Muscle layer of duodenum (tissue), 2 donors: ENCODE data around the gene MAS1L.
"Not testable (repeated sequence)": the region's sequence is repeated elsewhere in the genome, so short reads cannot be mapped to it uniquely, and the experiment has no call there.

Experiments used
- H3K27ac ChIP-seq: one replicate; pipeline ENCODE4 v1.7.0; 2013; ENCODE audit warnings: mild to moderate bottlenecking, low read length
- H3K27me3 ChIP-seq: one replicate; pipeline ENCODE4 v1.7.0; 2013; ENCODE audit warnings: low read depth, mild to moderate bottlenecking, control low read depth, low read length
- H3K36me3 ChIP-seq, 2 donors: one replicate each; pipeline ENCODE4 v1.7.0; 2013; ENCODE audit warnings: low read length in 2 of 2, control low read depth in 1 of 2, mild to moderate bottlenecking in 1 of 2; ENCODE audit not compliant: insufficient read depth in 2 of 2, control insufficient read depth in 1 of 2
- H3K4me1 ChIP-seq, 2 donors: one replicate each; pipeline ENCODE4 v1.7.0; 2013; ENCODE audit warnings: low read length in 2 of 2, mild to moderate bottlenecking in 2 of 2, control low read depth in 1 of 2, moderate library complexity in 1 of 2; ENCODE audit not compliant: insufficient read depth in 2 of 2, control insufficient read depth in 1 of 2
- H3K4me3 ChIP-seq, 2 donors: one replicate each; pipeline ENCODE4 v1.7.0; 2013; ENCODE audit warnings: low read length in 2 of 2, low read depth in 1 of 2, mild to moderate bottlenecking in 1 of 2
- H3K9me3 ChIP-seq, 2 donors: one replicate each; pipeline ENCODE4 v1.7.0; 2013; ENCODE audit warnings: low read length in 2 of 2, control low read depth in 1 of 2, mild to moderate bottlenecking in 1 of 2; ENCODE audit not compliant: control insufficient read depth in 1 of 2
- donor health status: healthy.

The MAS1L gene

GRCh38 chr6:29447670-29448069 is 40.1 kb downstream of the MAS1L start:
- no peaks in the 10 kb centered on the region for H3K27me3 ChIP-seq
- H3K36me3 ChIP-seq = no peaks in the 10 kb centered on the region
- H3K4me3 ChIP-seq = no peak overlapping the region
- H3K4me1 ChIP-seq = no peaks in the 10 kb centered on the region
- peaks cover 0 to 2% of the 10 kb centered on the region in 2 donors for H3K9me3 ChIP-seq
- H3K27ac ChIP-seq = no peak overlapping the region

- not testable (repeated sequence) for H3K4me1 ChIP-seq, H3K27ac ChIP-seq, H3K9me3 ChIP-seq, H3K4me3 ChIP-seq, H3K36me3 ChIP-seq, H3K27me3 ChIP-seq
These were observed 43.7 kb downstream of the MAS1L start for GRCh38 chr6:29444031-29444430.

GRCh38 chr6:29442719-29443118 is 45.0 kb downstream of the MAS1L start:
- H3K27ac ChIP-seq = no peak overlapping the region
- H3K4me3 ChIP-seq = no peak overlapping the region
- no peaks in the 10 kb centered on the region for H3K36me3 ChIP-seq
- no peaks in the 10 kb centered on the region for H3K4me1 ChIP-seq
- H3K27me3 ChIP-seq = no peaks in the 10 kb centered on the region
- no peaks in the 10 kb centered on the region for H3K9me3 ChIP-seq

- no peaks in the 10 kb centered on the region for H3K9me3 ChIP-seq
- no peak within 1 kb of the TSS for H3K4me3 ChIP-seq
- no peaks in the 10 kb centered on the region for H3K27me3 ChIP-seq
- H3K27ac ChIP-seq = no peak within 1 kb of the TSS
- H3K4me1 ChIP-seq = no peaks in the 10 kb centered on the region
- H3K36me3 ChIP-seq = no peaks in the 10 kb centered on the region
These were observed 48.8 kb downstream of the MAS1L start, which contains the start of gene OR10C1 for GRCh38 chr6:29439006-29439405. TSS of gene OR10C1 (plus strand) at chr6:29439306. CDS start at chr6:29440016, 710 bp downstream.

GRCh38 chr6:29436730-29437129 is 51.0 kb downstream of the MAS1L start:
- H3K9me3 ChIP-seq, H3K4me3 ChIP-seq, H3K27me3 ChIP-seq, H3K27ac ChIP-seq, H3K4me1 ChIP-seq, H3K36me3 ChIP-seq: not testable (repeated sequence)
